Activated CD8-positive, alpha-beta T cell treated with anti-CD3 and anti-CD28 coated beads for 36 hours (primary cell): Measurements from ENCODE around the gene CDO1. TPM values are rescaled to one million over a fixed set of nuclear protein-coding genes. Genes with fewer than 3 reads are reported as not detected.

ENCODE experiments used
- ATAC-seq: fragments of 200-7000 bp; cut with Tn5 transposase; one replicate; pipeline ENCODE4 v1.10.0; 2021; ENCODE audit warnings: mild to moderate bottlenecking, moderate library complexity
- CTCF ChIA-PET: fragments of 350-600 bp; sonication (Branson Sonifier 250); formaldehyde crosslinking; loops from one replicate; lab custom pipeline; 2021; ENCODE audit warnings: antibody characterized with exemption; lab: Charles Lee
- POLR2A ChIA-PET: fragments of 350-600 bp; sonication (Branson Sonifier 250); formaldehyde crosslinking; loops from one replicate; lab custom pipeline; 2021; ENCODE audit warnings: antibody characterized with exemption; lab: Charles Lee
- DNase-seq: peaks from one replicate; pipeline ENCODE4 v3.0.0-alpha.2; 2020
- H3K27ac Mint-ChIP-seq: one replicate; pipeline ENCODE4 v1.8.0; 2021; ENCODE audit warnings: mild to moderate bottlenecking, mixed read lengths
- H3K27me3 Mint-ChIP-seq: one replicate; pipeline ENCODE4 v1.8.0; 2021; ENCODE audit warnings: mixed read lengths
- H3K36me3 Mint-ChIP-seq: one replicate; pipeline ENCODE4 v1.8.0; 2021; ENCODE audit warnings: low read depth, mixed read lengths
- H3K4me1 Mint-ChIP-seq: one replicate; pipeline ENCODE4 v1.8.0; 2021; ENCODE audit warnings: low read depth, mixed read lengths
- H3K4me3 Mint-ChIP-seq: one replicate; pipeline ENCODE4 v1.8.0; 2021; ENCODE audit warnings: mild to moderate bottlenecking, moderate library complexity, mixed read lengths
- H3K9me3 Mint-ChIP-seq: one replicate; pipeline ENCODE4 v1.8.0; 2021; ENCODE audit warnings: mixed read lengths
- intact Hi-C: fragments of 100-400 bp; cut with micrococcal nuclease; formaldehyde crosslinking; loops from one replicate; pipeline ENCODE4 v1.10.0; 2022
- total RNA-seq, 2 experiments: library from RNA; stranded (reverse); gene quantifications; one replicate each; pipeline ENCODE4 v1.2.3, GENCODE V29; 2021
- TF ChIP-seq, protein P1 (sequence below): fragments of 200-600 bp; IDR thresholded peaks from one replicate; pipeline ENCODE4 v1.8.0; 2022; ENCODE audit warnings: antibody characterized with exemption, mild to moderate bottlenecking

The CDO1 gene
- total RNA-seq, 2 experiments from 2014 or later: 0.18 to 0.22 TPM

DNA sequence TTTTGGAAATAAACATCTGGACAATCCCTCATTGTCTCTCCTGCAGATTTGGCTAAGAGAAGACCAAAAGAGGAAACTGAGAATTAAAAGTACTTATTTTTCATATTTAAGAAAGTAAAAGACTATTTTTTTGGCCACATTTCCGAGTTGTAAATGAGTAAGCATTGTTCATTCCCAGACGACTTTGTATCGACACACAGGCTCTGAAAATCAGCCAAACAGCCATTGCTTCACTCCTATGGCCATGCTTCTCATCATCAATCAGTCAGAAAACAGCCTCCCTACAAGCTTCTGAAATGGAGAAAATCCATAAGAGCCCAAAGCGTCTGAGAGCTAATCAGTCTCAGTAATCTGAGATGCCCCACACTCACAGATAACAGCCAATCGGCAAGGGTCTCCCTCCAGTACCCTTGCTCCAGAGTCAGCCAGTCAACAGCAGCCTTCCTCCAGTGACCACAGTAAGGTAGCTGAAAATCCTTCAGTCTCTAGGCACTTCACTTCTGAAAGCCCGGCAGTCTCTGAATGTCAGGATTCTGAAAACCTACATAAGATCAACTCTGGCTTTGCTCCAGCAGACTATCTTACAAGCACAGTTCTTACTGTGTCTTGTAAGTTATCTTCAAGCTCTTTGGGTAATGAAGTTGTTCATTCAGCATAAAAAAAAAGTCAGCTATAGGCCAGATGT lies 30.9 kb downstream of the CDO1 start:
- intact Hi-C loops: no loop called here
- TF ChIP-seq, protein P1, sequence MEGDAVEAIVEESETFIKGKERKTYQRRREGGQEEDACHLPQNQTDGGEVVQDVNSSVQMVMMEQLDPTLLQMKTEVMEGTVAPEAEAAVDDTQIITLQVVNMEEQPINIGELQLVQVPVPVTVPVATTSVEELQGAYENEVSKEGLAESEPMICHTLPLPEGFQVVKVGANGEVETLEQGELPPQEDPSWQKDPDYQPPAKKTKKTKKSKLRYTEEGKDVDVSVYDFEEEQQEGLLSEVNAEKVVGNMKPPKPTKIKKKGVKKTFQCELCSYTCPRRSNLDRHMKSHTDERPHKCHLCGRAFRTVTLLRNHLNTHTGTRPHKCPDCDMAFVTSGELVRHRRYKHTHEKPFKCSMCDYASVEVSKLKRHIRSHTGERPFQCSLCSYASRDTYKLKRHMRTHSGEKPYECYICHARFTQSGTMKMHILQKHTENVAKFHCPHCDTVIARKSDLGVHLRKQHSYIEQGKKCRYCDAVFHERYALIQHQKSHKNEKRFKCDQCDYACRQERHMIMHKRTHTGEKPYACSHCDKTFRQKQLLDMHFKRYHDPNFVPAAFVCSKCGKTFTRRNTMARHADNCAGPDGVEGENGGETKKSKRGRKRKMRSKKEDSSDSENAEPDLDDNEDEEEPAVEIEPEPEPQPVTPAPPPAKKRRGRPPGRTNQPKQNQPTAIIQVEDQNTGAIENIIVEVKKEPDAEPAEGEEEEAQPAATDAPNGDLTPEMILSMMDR: no peak
- peaks cover 38% of the 10 kb centered on the region for H3K27me3 Mint-ChIP-seq
- H3K4me3 Mint-ChIP-seq: no peak overlapping the region
- H3K9me3 Mint-ChIP-seq: no peaks in the 10 kb centered on the region
- H3K27ac Mint-ChIP-seq: no peak overlapping the region
- DNase-seq (no peak), ATAC-seq (no peak)
- no peaks in the 10 kb centered on the region for H3K36me3 Mint-ChIP-seq
- no peaks in the 10 kb centered on the region for H3K4me1 Mint-ChIP-seq
- POLR2A ChIA-PET: interaction anchor here (0.6 to 1.6 kb wide), 3 partner anchors 13 to 325 kb away, joined by 3 read pairs; no protein-coding TSS in a partner anchor
- CTCF ChIA-PET: interaction anchor here (1.5 kb wide), 1 partner anchor 12 kb away, joined by 7 read pairs; no protein-coding TSS in a partner anchor

DNA sequence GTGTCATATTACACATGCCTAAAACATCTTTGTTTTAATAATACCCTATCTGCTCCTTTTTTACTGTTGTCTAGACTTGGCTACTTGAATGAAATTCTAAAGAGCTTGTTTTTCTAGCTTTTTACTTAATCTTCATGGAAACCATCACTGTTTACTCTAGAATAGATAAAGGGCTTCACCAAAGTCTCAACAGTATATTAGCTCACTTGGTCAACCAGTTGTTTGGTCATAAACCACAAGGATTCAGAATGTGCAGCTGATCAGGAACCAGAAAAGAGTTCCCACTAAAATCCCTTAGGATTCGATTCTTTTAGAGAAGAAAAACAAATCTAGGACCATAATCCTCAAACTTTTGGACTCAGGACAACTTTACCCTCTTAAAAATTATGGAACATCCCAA lies 38.0 kb downstream of the CDO1 start:
- no peak for DNase-seq
- TF ChIP-seq, protein P1: no peak
- ATAC-seq: no peak
- Mint-ChIP-seq H3K9me3 (no peaks in the 10 kb centered on the region), H3K4me3 (no peak overlapping the region), H3K4me1 (no peaks in the 10 kb centered on the region), H3K27ac (no peak overlapping the region), H3K36me3 (no peaks in the 10 kb centered on the region), H3K27me3 (peaks cover 21% of the 10 kb centered on the region)
- ChIA-PET POLR2A (no interaction called here), CTCF (interaction anchor here (0.8 to 0.9 kb wide), 2 partner anchors 8 to 137 kb away, joined by 3 read pairs; no protein-coding TSS in a partner anchor)
- intact Hi-C loops: no loop called here

DNA sequence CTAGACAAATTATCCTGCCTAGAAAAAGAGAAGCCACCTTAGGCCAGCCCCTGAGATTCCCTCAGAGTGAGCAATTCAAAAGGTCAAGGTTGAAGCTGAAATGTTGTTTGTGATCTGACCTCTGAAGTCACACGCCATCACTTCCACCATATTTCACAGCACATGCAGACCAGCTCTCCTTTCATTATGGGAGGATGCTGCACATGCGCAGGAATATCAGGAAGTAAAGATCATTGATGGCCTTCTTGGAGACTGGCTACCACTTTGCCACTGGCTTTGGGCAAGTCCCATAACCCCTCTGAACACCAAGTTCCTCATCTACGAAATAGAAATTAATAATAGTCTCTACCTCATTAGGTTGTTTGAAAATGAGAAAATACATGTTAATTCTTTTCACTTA lies 39.5 kb downstream of the CDO1 start:
- DNase-seq (no peak), ATAC-seq (no peak)
- Mint-ChIP-seq H3K9me3 (no peaks in the 10 kb centered on the region), H3K27me3 (peaks cover 21% of the 10 kb centered on the region), H3K4me3 (no peak overlapping the region), H3K27ac (no peak overlapping the region), H3K4me1 (no peaks in the 10 kb centered on the region), H3K36me3 (no peaks in the 10 kb centered on the region)
- CTCF ChIA-PET: no interaction called here
- POLR2A ChIA-PET: no interaction called here
- intact Hi-C loops: no loop called here
- TF ChIP-seq, protein P1: no peak

DNA sequence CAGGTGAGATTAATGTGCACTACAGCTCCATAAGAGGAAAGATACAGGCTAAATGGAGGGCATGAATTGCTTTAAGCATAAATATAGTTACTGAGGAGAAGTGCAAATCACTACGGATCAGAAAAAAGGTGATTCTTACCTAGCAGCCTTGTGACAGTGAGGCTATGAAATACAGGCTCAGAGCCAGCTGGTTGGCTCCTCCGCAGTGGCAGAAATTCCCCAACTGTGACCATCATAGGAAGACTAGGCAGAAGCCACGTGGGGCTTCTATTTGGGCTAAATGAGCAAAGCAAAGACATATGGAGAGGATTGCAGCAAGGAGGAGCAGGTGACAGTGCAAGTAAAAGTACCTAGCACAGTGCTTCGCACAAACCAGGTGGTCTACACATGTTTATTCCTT lies 40.5 kb downstream of the CDO1 start:
- Mint-ChIP-seq H3K27ac (no peak overlapping the region), H3K27me3 (peaks cover 21% of the 10 kb centered on the region), H3K36me3 (no peaks in the 10 kb centered on the region), H3K9me3 (no peaks in the 10 kb centered on the region), H3K4me1 (no peaks in the 10 kb centered on the region), H3K4me3 (no peak overlapping the region)
- ChIA-PET POLR2A (no interaction called here), CTCF (no interaction called here)
- TF ChIP-seq, protein P1: no peak
- ATAC-seq: no peak
- DNase-seq: no peak
- intact Hi-C loops: no loop called here

DNA sequence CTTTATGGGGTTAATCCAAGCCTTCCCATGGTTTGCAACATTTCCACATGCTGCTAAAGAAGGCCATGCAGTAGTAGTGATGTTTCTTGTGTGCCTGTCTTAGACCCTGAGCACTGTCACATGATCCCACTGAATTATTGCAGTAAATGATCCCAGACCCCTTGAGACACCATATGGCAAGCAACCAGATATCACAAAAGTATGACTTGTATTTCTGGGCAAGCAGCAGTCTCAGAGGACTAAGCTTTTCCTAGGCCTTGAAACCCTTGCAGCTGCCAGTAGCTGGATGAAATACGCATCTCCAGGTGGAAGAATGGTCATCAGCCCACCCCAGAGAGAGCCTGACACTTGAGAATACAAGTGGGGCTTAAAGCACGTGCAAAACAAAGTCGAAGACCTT lies 41.8 kb downstream of the CDO1 start:
- ATAC-seq (no peak), DNase-seq (no peak)
- POLR2A ChIA-PET: no interaction called here
- CTCF ChIA-PET: no interaction called here
- Mint-ChIP-seq H3K9me3 (no peaks in the 10 kb centered on the region), H3K27me3 (peaks cover 20% of the 10 kb centered on the region), H3K4me3 (no peak overlapping the region), H3K27ac (no peak overlapping the region), H3K4me1 (no peaks in the 10 kb centered on the region), H3K36me3 (no peaks in the 10 kb centered on the region)
- TF ChIP-seq, protein P1: no peak
- intact Hi-C loops: no loop called here
